ENCODE results near the gene TMUB2. TPM values are rescaled to one million over a fixed set of nuclear protein-coding genes. Genes with fewer than 3 reads are reported as not detected.
A peak's percentile ranks its signal among the peaks of the same experiment; 100 is the strongest.

Gene TMUB2
- total RNA-seq, 6 donors from 2014 or later: 28.5 to 46.1 (median 34.9) TPM

GRCh38 chr17:44155488-44155887 lies 31.3 kb upstream of the TMUB2 start:
- no peak overlapping the region for H3K4me3 ChIP-seq
- ATAC-seq (ENCODE audit: low FRiP score in 2 of 2): no peak
- WGBS, 2 donors: 93 to 100% methylated on average over 1 to 2 of the region's 2 CpGs

GRCh38 chr17:44159519-44160210 lies 27.1 kb upstream of the TMUB2 start:
- H3K4me3 ChIP-seq: no peak overlapping the region
- 89 to 91% methylated on average over 15 of the region's 15 CpGs for WGBS, 2 donors
- H3K4me1 ChIP-seq: no peaks in the 10 kb centered on the region
- TF ChIP-seq POLR2AphosphoS5 (IDR thresholded peaks at IDR 0.05): no peak
- TF ChIP-seq POLR2A (IDR thresholded peaks at IDR 0.05): no peak
- TF ChIP-seq EP300 (IDR thresholded peaks at IDR 0.05): no peak
- TF ChIP-seq, protein P1, sequence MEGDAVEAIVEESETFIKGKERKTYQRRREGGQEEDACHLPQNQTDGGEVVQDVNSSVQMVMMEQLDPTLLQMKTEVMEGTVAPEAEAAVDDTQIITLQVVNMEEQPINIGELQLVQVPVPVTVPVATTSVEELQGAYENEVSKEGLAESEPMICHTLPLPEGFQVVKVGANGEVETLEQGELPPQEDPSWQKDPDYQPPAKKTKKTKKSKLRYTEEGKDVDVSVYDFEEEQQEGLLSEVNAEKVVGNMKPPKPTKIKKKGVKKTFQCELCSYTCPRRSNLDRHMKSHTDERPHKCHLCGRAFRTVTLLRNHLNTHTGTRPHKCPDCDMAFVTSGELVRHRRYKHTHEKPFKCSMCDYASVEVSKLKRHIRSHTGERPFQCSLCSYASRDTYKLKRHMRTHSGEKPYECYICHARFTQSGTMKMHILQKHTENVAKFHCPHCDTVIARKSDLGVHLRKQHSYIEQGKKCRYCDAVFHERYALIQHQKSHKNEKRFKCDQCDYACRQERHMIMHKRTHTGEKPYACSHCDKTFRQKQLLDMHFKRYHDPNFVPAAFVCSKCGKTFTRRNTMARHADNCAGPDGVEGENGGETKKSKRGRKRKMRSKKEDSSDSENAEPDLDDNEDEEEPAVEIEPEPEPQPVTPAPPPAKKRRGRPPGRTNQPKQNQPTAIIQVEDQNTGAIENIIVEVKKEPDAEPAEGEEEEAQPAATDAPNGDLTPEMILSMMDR (IDR thresholded peaks at IDR 0.05): no peak
- no peaks in the 10 kb centered on the region for H3K9me3 ChIP-seq
- H3K27ac ChIP-seq: no peak overlapping the region
- no peaks in the 10 kb centered on the region for H3K27me3 ChIP-seq
- ATAC-seq (ENCODE audit: low FRiP score in 2 of 2) (no peak), DNase-seq (no peak)
- no peaks in the 10 kb centered on the region for H3K36me3 ChIP-seq

More at GRCh38 chr17:44155488-44155887, 31.3 kb upstream of the TMUB2 start:
- Histone ChIP-seq H3K4me1 (no peaks in the 10 kb centered on the region), H3K36me3 (no peaks in the 10 kb centered on the region), H3K9me3 (no peaks in the 10 kb centered on the region), H3K27ac (no peak overlapping the region), H3K27me3 (no peaks in the 10 kb centered on the region)
- no peak for TF ChIP-seq POLR2AphosphoS5 (IDR thresholded peaks at IDR 0.05)
- TF ChIP-seq EP300 (IDR thresholded peaks at IDR 0.05): no peak
- TF ChIP-seq, protein P1 (IDR thresholded peaks at IDR 0.05): no peak
- TF ChIP-seq POLR2A (IDR thresholded peaks at IDR 0.05): no peak
- no peak for DNase-seq

- peaks cover 0 to 4% (median 0%) of the 10 kb centered on the region in 4 donors for H3K4me1 ChIP-seq
- no peaks in the 10 kb centered on the region for H3K9me3 ChIP-seq
- WGBS, 2 donors: 90 to 100% methylated on average over 1 of the region's 1 CpG
- H3K36me3 ChIP-seq: no peaks in the 10 kb centered on the region
- H3K27ac ChIP-seq: no peak overlapping the region
- ATAC-seq (ENCODE audit: low FRiP score in 2 of 2) (no peak), DNase-seq (no peak)
- H3K4me3 ChIP-seq: no peak overlapping the region
- TF ChIP-seq, protein P1 (IDR thresholded peaks at IDR 0.05): no peak
- no peak for TF ChIP-seq POLR2A (IDR thresholded peaks at IDR 0.05)
- no peak for TF ChIP-seq POLR2AphosphoS5 (IDR thresholded peaks at IDR 0.05)
- no peak for TF ChIP-seq EP300 (IDR thresholded peaks at IDR 0.05)
- H3K27me3 ChIP-seq: no peaks in the 10 kb centered on the region
Measured at GRCh38 chr17:44164476-44164875, 22.3 kb upstream of the TMUB2 start.

DNA sequence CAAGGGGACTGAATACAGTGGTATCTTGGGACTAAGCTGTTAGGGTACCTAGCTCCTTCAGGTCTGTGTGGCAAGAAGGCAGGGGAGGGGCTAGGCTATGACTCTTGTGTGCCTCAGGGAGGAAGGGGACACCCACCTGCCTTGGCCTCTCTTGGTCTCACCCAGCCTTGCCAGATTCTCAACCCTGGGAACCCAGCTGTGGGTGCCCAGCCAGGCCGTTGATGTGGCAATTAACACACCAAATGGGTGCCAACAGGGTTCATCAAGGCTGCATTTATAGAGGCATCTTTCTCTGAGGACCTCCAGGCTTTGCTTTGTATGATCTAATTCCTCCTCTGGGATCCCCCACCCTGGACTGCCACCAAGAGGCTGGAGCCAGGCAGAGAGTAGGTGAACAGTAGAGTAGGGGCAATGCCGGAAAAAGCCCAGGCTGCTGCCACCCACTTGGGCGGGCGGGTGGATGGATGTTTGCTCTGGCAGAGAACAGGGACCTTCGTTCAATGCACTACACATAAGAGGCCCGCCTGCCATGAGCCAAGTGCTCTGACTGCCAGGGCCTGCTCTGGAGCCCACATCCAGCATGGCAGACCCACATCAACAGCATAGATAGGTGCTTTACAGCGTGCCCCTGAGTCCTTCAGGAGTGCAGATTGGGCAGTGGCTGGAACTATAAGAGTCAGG lies 19.5 kb upstream of the TMUB2 start:
- H3K9me3 ChIP-seq: no peaks in the 10 kb centered on the region
- TF ChIP-seq POLR2AphosphoS5 (IDR thresholded peaks at IDR 0.05) (no peak), POLR2A (IDR thresholded peaks at IDR 0.05) (no peak), EP300 (IDR thresholded peaks at IDR 0.05) (no peak)
- TF ChIP-seq, protein P1 (IDR thresholded peaks at IDR 0.05): no peak
- no peaks in the 10 kb centered on the region for H3K36me3 ChIP-seq
- ATAC-seq (ENCODE audit: low FRiP score in 2 of 2): peak; percentile 16 to 19
- H3K27me3 ChIP-seq: no peaks in the 10 kb centered on the region
- H3K27ac ChIP-seq: no peak overlapping the region
- 75 to 76% methylated on average over 6 to 7 of the region's 7 CpGs for WGBS, 2 donors
- H3K4me3 ChIP-seq: no peak overlapping the region
- DNase-seq: no peak
- peaks cover 4 to 11% (median 9%) of the 10 kb centered on the region in 4 donors for H3K4me1 ChIP-seq

All from upper lobe of left lung (tissue), 6 donors.